Activated T-helper 1 cell treated with anti-CD3 and anti-CD28 coated beads, Interleukin-2, amount 50 U/mL, for 16 hours (primary cell): Measurements from ENCODE around the gene LMF2.

Experiments used
- DNase-seq, 2 donors: peaks; one replicate each; pipeline ENCODE4 v3.0.0-alpha.2; 2020; ENCODE audit warnings: low read depth in 1 of 2, low spot score in 1 of 2

LMF2 gene

GRCh38 chr22:50465066-50465930 is 42.2 kb downstream of the LMF2 start:
- no peak for DNase-seq

- DNase-seq = no peak
Measured at GRCh38 chr22:50464451-50464850, 43.1 kb downstream of the LMF2 start.

- no peak for DNase-seq
Measured at GRCh38 chr22:50463188-50463900, 44.2 kb downstream of the LMF2 start.

- DNase-seq = no peak
Measured at GRCh38 chr22:50461979-50462540, 45.4 kb downstream of the LMF2 start.

- no peak for DNase-seq
Measured at GRCh38 chr22:50461536-50461935, 46.0 kb downstream of the LMF2 start.

GRCh38 chr22:50460938-50461337 is 46.6 kb downstream of the LMF2 start:
- DNase-seq = no peak

- no peak for DNase-seq
Measured at GRCh38 chr22:50459496-50460140, 47.9 kb downstream of the LMF2 start.

- DNase-seq = no peak
Measured at GRCh38 chr22:50459016-50459415, 48.5 kb downstream of the LMF2 start.

- no peak for DNase-seq
Measured at GRCh38 chr22:50456466-50457234, 50.9 kb downstream of the LMF2 start.

- DNase-seq = no peak
Measured at GRCh38 chr22:50456026-50456425, 51.5 kb downstream of the LMF2 start.

- DNase-seq = no peak
Measured at GRCh38 chr22:50455201-50455600, 52.3 kb downstream of the LMF2 start.

- no peak for DNase-seq
Measured at GRCh38 chr22:50454556-50455075, 52.9 kb downstream of the LMF2 start.
